Activated gamma-delta T cell treated with anti-CD3 and anti-CD28 coated beads, Interleukin-2, amount 50 U/mL, for 16 hours (primary cell): ENCODE measurements around the gene PLOD3.
"Not testable (repeated sequence)": the region's sequence is repeated elsewhere in the genome, so short reads cannot be mapped to it uniquely, and the experiment has no call there.

Source experiments
- DNase-seq: peaks from one replicate; pipeline ENCODE4 v3.0.0-alpha.2; 2020; ENCODE audit warnings: low read depth

PLOD3 gene, protein sequence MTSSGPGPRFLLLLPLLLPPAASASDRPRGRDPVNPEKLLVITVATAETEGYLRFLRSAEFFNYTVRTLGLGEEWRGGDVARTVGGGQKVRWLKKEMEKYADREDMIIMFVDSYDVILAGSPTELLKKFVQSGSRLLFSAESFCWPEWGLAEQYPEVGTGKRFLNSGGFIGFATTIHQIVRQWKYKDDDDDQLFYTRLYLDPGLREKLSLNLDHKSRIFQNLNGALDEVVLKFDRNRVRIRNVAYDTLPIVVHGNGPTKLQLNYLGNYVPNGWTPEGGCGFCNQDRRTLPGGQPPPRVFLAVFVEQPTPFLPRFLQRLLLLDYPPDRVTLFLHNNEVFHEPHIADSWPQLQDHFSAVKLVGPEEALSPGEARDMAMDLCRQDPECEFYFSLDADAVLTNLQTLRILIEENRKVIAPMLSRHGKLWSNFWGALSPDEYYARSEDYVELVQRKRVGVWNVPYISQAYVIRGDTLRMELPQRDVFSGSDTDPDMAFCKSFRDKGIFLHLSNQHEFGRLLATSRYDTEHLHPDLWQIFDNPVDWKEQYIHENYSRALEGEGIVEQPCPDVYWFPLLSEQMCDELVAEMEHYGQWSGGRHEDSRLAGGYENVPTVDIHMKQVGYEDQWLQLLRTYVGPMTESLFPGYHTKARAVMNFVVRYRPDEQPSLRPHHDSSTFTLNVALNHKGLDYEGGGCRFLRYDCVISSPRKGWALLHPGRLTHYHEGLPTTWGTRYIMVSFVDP

DNA sequence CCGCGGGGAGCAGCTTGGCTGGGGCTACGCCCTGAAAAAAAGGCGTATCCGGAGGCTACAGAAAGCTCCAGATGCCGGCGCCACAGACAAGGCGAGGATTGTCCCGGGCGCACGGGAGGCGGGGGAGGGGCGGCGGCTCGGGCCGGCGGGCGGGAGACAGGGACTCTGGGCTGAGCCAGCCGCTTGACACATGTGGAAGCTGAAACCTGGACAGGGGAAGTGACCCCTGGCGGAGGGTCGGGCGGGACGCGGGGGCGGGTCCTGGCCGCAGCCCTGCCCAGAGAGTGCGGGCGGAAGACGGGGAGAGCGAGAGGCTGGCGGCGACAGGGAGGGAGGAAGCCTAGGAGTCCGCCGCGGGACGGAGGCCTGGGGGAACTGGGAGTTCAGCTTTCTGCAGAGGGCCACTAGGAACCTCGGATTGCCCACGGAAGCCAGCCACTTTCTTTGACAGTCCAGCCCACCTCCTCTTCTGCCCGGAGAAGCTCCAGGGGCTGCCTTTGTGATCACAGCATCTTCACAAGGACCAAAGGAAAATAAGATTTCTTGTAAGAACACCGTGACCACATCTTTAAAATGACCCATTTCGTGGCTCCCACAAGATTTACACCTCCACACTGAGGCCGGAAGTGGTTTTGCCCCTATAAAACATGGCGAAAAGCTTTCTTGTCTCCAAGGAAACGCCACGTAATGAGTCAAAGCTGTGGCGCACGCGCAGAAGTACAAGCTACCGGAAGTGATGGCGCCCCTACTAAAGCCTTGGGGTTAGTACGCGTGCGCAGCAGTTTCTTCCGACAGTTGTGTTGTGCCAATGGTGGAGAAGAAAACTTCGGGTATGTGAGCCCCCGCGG is at the start of gene PLOD3, which contains the start of gene ZNHIT1:
TSS of gene PLOD3 (minus strand) at position 194 of the 848 bp plus-strand sequence. CDS start 307 bp downstream, outside the sequence.
TSS of gene ZNHIT1 (plus strand) at position 778 of the 848 bp plus-strand sequence. CDS start at position 809, 31 bp downstream.
- peak; percentile 94 for DNase-seq

DNA sequence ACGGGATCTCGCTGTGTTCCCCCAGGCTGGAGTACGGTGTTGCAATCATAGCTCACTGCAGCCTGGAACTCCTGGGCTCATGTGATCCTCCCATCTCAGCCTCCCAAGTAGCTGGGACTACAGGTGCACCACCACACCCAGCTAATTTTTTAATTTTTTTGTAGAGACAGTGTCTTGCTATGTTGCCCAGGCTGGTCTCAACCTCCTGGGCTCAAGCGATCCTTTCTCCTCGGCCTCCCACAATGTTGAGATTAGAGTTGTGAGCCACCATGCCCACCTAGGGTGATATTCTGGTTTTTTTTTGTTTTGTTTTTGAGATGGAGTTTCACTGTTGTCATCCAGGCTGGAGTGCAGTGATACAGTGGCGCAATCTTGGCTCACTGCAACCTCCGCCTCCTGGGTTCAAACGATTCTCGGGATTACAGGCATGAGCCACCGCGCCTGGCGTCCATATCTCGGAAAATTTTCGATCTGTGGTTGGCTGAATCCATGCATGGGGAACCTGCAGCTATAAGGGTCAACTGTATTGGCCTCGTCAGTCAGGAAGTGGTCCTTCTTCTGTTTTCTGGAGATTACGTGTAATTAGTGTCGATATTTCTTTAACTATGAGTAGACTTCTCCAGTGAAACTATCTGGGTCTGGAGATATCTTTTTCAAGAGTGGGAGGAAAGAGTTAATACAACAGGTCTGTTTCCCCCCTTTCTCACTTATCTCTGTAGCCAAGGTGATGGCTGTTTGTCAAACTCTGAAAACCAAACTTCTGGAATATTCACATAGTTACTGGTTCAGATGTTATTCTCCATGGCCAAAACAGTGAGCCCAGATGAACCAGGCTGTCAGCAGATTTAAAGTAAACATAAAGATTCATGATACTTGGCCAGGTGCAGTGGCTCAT is 48.5 kb upstream of the PLOD3 start:
- no peak for DNase-seq

DNA sequence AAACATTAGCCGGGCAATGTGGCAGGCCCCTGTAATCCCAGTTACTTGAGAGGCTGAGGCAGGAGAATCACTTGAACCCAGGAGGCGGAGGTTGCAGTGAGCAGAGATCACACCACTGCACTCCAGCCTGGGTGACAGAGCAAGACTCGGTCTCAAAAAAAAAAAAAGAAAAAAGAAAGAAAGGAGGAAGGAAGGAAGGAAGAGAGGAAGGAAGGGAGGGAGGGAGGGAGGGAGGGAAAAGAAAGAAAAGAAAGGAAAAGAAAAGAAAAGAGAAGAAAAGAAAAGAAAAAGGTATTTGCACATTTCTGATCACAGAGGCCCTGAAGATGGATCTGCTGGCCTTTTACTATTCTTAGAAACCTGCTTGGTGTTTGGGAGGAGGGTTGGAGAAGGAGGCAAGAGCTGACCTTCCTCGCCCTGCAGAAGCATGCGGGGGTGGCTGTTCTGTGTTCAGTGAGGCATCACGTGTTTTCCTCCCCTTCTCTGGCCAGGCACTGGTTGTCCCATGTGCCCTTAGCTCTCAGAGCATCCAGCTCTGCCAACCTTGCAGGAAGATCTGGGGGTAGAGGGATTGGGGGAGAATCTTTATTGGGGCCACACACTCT is 46.8 kb upstream of the PLOD3 start:
- DNase-seq, result not testable (repeated sequence)

DNA sequence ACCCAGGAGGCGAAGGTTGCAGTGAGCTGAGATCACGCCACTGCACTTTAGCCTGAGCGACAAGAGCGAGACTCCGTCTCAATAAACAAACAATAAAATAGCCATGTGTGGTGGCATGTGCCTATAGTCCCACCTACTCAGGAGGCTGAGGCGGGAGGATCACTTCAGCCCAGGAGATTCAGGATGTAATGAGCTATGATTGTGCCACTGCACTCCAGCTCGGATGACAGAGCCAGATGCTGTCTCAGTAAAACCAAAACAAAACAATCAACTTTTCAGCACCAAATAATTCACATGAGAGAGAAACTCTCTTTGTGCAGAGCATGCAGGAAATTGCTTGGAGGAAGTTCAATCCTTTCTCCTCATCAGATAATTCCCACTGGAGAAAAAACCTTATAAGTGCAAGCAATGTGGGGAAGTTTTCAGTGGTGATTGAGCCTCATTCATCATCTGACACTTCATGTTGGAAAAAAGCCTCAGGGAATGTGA is 40.9 kb upstream of the PLOD3 start:
- DNase-seq, result no peak

DNA sequence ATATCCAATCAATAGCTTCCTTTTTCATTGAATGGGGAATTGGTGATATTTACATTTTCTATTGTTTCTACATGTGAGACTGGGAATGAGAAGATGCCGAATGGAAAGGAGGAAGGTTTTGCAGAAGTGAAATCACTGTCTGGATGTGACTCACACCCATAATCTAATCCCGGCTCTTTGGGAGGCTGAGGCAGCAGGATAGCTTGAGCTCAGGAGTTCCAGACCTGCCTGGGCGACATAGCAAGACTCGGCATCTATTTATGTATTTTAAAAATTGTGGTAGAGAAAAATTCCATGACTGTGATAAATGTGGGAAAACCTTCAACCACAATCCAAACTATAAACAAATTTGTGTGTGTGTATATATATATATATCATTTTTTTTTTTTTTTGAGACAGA is 38.4 kb upstream of the PLOD3 start:
- DNase-seq, result no peak

DNA sequence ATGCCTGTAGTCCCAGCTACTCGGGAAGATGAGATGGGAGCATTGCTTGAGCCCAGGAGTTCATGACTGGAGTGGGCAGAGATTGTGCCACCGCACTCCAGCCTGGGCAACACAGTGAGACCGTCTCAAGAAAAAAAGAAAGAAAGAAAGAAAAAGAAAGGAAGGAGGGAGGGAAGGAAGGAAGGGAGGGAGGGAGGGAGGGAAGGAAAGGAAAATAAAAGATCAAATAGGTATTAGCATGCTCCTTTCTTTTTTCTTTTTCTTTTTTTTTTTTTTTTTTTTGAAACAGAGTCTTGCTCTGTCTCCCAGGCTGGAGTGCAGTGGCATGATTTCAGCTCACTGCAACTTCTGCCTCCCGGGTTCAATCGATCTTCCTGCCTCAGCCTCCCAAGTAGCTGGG is 35.8 kb upstream of the PLOD3 start:
- DNase-seq, result not testable (repeated sequence)

DNA sequence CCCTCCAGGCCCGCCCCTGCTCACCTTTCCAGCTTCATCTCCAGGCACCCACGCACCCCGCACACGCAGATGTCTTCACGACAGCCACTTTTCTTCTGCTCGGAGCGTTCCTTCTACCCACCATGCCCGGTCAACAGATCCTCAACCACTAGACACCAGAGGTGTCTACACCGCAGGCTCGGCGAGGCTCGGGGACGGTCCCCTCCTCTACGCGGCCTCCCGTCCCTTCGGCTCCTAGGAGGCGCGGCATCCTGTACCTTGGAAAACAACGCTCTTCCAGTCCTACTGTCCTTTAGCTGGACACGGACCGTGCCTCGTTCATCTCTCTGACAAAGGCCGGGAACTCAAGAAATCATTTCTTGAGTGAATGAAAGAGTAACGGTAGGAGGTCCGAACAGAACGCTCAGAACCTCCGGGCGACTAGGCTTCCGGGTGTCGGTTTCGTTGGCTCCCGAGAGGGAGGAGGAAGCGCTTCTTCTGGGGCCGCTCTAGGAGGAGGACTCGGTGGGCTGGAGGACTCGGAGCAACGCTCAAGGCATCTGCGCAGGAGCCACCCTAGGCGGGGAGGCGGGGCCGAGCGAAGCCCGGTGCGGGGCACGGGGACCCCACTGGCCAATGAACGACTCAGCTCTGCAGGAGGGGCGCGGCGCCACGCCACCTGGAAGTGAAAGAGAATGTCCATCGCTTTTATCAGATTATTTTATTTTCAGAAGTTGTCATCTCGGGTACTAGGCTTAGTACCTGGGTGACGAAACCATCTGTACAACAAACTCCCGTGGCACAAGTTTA is 34.7 kb upstream of the PLOD3 start:
- DNase-seq, result peak; percentile 99

DNA sequence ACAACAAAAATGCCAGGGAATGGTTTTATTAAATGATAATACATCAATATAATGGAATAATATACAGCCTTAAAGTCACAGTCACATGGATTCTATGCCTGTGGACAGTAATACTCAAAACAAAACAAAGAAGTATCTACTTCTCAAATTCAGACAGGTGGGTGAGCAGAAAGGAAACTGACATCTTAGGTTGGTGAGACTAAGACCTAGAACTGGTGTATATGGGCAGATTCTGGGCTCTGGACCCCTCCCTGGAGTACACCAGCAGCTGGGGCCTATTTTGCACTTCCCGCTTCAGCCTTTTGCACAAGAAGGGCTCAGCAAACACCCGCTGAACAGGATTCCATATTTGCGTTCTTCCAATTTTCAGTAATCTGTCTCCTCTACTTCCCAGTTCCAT is 32.9 kb upstream of the PLOD3 start:
- no peak for DNase-seq

DNA sequence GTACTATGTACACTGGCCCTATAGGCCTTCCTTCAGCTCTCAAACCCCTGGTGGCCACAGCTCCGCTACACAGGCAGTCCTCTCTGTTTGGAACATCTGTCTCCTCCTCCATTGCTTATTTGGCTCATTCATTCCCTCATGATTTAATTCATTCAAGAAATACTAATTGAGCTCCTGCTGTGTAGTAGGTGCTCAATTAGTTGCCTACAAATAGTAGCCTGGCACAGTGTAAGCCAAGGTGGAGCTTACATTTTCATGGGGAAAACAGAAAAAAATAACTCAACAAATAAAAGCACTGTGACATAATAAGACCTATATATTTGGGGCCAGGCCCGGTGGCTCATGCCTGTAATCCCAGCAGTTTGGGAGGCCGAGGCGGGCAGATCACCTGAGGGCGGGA is 30.9 kb upstream of the PLOD3 start:
- no peak for DNase-seq

DNA sequence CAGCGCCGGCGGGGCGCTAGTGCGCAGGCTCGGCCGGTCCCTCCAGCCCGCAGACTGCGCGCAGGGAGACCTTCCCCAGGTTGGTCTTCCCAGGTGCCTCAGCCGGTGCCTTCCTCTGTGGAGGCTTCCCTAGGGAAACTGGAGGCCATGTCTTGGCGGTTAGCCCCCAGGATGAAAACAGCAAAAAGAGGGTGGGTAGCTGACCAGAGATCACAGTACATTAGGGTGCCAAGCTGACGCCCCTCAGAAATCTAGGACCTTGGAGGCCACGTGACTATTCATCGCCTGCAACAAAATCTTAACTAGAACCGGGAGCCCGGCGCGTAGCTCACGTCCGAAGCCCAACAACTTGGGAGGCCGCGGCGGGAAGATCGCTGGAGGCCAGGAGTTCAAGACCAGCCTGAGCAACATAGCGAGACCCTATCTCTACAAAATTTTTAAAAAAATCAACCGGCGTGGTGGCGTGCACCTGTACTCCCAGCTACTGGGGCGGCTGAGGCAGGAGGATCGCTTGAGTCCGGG is 27.8 kb upstream of the PLOD3 start:
- no peak for DNase-seq

DNA sequence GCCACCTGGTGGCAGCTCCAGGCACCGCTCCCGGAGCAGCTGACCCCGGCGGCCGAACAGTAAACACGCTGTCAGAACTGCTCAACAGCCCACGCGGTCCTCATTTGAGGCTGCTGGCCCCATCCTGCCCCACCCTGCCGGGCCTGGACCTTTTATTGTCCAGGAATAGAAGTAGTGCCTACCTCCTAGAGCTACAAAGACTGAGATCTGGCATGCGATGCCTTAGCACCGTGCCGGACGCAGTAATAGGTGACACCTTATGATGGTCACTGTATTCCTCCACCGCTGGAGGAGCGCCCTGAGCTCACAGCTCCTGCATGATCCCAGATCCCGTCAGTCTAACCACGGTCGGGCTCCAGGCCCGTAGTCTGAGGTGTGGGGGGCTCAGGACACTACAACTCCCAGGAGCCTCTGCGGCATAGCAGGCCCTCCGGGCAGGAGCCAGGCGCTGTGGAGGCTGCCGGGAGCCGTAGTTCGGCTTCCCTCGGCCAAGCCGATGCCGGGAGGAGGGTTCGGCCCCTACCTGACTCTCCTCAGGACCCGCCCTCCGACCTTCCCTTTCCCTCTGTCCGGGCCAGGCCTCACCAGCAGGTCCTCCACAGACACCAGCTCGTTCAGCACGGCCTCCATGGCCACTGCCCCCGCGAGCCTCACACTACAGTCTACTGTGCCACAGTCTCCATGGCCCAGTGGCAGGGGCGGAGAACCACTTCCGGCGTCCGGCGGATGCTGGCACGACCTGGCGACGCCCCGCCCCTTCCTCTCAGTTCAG is 27.2 kb upstream of the PLOD3 start, which contains the start of gene FIS1:
TSS of gene FIS1 (minus strand) at position 707 of the 772 bp plus-strand sequence. CDS start at position 630, 77 bp downstream.
- DNase-seq, result peak; percentile 89

DNA sequence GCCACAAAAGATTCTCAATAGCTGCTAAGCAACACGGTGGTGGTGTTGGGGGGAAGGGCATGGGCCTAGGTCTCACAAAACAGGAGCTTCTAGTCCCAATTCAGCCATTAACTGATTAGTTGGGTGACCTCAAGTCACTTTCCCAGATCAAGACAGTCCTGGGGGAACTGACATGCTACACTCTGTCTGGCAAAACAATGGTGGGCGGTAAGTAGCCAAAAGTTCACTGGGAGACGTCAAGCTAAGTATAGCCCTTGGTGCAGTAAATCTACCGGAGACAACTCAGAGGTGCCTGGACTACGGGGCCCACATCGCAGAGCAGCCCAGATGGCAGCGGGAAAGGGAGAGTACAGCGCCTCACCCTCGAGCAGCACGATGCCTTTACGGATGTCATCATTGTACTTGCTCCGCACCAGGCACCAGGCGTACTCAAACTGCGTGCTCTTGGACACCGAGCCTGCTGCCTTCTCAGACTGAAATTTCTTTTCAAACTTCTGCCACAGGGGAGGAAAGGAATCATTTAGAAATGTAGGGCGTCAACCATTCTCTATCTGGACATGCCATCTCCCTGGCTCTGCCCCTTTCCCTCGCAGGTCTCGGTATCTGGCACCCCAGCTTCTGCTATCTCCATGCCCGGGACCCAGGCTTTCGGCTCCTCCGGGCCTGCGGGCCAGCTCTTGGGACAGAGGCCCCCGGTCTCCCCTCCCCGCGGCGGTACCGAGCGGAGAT is 26.4 kb upstream of the PLOD3 start:
- DNase-seq, result no peak

DNA sequence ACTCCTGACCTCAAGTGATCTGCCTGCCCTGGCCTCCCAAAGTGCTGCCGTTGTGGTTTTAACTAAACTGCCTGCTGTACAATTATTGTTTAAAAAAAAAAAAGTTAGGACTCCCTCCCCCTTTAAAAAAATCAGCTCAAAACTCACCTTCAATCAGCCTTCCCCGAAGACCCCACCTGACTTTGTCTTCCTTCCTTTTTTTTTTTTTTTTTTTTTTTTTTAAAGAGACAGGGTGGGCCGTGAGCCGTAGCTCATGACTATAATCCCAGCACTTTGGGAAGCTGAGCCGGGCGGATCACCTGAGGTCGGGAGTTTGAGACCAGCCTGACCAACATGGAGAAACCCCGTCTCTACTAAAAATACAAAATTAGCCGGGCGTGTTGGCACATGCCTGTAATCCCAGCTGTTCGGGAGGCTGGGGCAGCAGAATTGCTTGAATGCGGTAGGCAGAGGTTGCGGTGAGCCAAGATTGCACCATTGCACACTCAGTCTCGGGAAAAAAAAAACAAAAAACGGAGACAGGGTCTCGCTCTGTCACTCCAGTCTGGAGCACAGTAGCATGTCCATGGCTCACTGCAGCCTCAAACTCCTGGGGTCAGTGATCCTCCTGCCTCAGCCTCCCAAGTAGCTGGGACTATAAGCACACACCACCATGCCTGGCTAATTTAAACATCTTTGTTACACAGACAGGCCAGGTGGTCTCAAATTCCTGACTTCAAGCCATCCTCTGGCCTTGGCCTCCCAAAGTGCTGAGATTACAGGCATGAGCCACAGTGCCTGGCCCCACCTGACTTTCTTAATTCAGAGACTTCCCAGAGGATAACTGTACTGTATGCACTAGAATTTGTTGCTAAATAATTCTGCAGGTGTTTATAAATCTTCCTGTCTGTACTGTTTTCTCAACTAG is 24.3 kb upstream of the PLOD3 start:
- DNase-seq, result no peak

DNA sequence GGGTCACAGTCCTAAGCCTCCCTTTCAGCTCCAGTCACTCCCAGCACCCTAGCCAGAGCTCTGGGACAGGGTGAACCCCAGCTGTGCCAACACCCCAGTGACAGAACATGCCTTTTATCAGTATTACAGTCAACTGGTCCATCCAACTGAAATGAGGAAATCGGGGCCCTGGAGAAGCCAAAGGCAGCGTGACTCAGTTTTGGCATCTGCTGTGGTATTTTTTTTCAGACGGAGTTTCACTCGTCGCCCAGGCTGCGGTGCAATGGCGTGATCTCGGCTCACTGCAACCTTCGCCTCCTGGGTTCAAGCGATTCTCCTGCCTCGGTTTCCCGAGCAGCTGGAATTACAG is 23.6 kb upstream of the PLOD3 start:
- no peak for DNase-seq

DNA sequence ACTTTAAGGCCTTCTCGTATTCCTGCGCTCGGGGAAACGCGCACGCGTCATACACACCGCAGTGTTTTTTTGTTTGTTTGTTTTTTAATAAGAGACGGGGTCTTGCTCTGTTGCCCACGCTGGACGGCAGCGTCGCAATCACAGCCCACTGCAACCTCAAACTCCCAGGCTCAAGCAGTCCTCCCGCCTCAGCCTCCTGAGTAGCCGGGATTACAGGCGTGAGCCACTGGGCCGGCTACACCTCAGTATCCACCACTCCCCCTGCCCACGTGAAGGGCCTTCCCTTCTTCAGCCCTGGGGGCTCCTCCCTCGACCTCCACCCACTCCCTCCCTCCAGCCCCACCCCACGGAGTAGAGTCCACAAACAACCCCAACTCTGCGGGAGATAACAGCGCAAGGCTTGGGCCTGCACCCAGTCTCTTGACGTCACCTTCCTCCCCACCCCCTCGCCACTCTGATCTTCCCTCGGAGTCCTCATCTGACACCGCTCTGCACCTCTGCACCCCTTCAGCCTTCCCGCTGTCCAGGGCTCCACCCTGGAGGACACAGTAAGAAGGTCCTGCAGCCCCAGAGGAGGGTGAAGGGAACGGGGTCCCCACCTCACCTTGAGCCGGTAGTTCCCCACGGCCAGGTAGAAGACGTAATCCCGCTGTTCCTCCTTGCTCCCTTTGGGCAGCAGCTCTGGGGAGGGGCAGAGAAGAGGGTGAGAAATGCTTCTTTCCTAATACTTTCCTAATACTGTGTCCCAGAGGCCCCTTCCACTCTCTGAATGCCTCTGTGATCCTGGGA is 23.0 kb upstream of the PLOD3 start:
- no peak for DNase-seq

DNA sequence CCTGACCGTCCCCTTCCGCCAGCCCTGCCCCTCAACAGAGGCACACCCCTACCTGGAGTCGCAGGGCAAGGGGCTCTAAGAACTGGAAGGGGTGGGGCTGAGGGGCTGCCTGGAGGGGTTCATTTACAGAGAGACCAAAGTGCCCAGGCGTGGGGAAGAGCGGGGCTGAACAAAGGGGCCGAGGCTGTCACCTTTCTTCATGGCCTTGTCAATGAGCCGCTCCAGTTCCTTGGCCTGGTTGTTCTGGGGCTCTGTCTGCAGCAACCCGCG is 22.5 kb upstream of the PLOD3 start:
- DNase-seq, result no peak
